Cerebellar nuclear complex (tissue), 1 donor: ENCODE measurements around the gene EFNA4.

Source experiments
- DNase-seq, 2 experiments: peaks; one replicate each; lab custom pipeline; 2025; lab: John Stamatoyannopoulos, UW

EFNA4 gene, protein sequence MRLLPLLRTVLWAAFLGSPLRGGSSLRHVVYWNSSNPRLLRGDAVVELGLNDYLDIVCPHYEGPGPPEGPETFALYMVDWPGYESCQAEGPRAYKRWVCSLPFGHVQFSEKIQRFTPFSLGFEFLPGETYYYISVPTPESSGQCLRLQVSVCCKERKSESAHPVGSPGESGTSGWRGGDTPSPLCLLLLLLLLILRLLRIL

DNA sequence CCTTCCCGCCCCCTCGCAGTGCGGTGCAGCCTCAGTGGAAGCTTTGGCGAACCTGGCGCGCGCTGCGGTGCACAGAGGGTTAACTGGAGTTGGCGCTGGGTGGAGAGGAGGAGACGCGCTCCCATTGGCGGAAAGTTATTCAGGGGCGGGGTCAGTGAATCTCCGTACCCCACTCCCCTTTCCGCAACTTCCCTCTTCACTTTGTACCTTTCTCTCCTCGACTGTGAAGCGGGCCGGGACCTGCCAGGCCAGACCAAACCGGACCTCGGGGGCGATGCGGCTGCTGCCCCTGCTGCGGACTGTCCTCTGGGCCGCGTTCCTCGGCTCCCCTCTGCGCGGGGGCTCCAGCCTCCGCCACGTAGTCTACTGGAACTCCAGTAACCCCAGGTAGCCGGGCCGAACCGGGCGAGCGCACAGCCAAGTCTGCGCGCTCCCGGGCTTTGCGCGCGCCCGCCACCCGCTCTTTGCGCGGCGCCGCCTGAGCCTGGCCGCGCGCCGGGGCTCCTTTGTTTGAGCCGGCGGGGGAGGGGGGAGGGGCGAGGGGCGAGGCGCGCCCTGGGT lies at the start of gene EFNA4:
Gene EFNA4, plus strand, starts transcription at position 191 of the 561 bp plus-strand sequence. Its CDS starts 84 bp downstream, at position 275.
- no peak for DNase-seq

GRCh38 chr1:155014709-155015508 lies 48.6 kb upstream of the EFNA4 start:
- no peak for DNase-seq

- no peak for DNase-seq
Measured at GRCh38 chr1:155015527-155016230, 47.9 kb upstream of the EFNA4 start.

- no peak for DNase-seq
Measured at GRCh38 chr1:155016231-155016831, 47.2 kb upstream of the EFNA4 start.

GRCh38 chr1:155017041-155017945 lies 46.2 kb upstream of the EFNA4 start:
- DNase-seq = peak in 1 of 2 experiments; percentile 41

- DNase-seq = no peak
Measured at GRCh38 chr1:155017946-155018316, 45.6 kb upstream of the EFNA4 start.

GRCh38 chr1:155018617-155019348 lies 44.8 kb upstream of the EFNA4 start:
- DNase-seq = no peak

- no peak for DNase-seq
Measured at GRCh38 chr1:155019377-155020245, 43.9 kb upstream of the EFNA4 start.

DNA sequence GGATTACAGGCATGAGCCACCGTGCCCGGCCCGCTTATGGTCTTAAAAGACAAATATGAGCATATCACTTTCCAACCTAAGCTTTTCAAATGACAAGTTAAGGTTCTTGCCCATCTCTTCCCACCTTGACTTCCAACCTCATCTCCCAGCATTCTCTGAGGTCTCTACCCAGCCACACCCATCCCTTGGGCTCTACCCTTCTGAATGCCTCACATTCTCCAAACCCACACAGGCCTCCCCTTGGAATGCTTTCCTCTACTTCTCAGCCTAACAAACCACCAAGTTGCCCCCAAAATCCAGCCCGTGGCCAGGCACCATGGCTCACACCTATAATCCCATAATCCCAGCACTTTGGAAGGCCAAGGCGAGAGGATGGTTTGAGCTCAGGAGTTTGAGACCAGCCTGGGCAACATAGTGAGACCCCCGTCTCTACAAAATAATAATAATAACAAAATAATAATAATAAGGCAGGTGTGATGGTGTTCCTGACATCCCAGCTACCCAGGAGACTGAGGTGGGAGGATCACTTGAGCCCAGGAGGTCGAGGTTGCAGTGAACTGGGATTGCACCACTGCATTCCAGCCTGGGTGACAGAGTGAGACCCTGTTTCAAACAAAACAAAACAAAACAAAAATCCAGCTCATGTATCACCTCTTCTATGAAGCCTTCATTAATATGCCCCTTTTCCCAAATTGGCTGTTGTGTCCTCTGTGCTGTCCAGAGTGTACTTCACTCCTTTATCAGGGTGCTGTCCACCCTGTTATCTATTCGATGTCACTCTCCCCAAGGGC lies 41.2 kb upstream of the EFNA4 start:
- no peak for DNase-seq

DNA sequence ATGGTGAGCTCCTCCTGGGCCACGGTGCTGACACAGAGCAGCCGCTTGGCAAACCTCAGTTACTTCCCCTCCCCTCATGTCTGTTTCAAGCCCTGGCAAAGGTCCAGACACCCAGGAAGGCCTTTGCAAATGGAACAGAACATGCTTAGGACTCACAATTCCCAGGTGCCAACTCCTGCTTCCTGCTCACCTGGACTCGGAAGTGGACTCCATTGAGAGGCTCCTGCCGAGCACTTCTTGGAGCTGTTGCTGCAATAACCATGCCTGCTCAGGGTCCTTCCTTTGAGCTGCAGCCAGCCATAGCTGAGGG lies 40.7 kb upstream of the EFNA4 start:
- no peak for DNase-seq

GRCh38 chr1:155023627-155024026 lies 39.9 kb upstream of the EFNA4 start:
- no peak for DNase-seq

- no peak for DNase-seq
Measured at GRCh38 chr1:155024315-155024714, 39.2 kb upstream of the EFNA4 start.

DNA sequence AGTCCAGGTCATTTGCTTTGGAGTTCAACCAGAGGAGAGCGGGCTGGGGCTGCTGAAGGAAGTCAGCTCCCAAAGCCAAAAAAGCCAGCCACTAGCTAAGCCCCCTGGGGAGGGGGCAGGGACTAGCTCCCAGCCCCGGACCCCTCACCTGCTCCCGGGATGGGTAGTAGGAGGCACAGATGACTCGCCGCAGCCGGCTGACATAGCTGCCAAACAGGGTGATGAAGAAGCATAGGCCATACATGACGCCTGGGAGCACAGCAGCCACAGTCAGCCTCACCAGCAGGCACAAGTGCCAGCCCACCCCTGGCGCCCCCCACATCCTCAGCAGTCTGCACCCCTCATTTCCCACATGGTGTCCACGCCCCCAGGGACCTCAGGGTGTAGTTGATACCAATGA lies 37.4 kb upstream of the EFNA4 start:
- DNase-seq = no peak

- no peak for DNase-seq
Measured at GRCh38 chr1:155026588-155026987, 37.0 kb upstream of the EFNA4 start.

GRCh38 chr1:155029513-155030242 lies 33.9 kb upstream of the EFNA4 start:
- no peak for DNase-seq

DNA sequence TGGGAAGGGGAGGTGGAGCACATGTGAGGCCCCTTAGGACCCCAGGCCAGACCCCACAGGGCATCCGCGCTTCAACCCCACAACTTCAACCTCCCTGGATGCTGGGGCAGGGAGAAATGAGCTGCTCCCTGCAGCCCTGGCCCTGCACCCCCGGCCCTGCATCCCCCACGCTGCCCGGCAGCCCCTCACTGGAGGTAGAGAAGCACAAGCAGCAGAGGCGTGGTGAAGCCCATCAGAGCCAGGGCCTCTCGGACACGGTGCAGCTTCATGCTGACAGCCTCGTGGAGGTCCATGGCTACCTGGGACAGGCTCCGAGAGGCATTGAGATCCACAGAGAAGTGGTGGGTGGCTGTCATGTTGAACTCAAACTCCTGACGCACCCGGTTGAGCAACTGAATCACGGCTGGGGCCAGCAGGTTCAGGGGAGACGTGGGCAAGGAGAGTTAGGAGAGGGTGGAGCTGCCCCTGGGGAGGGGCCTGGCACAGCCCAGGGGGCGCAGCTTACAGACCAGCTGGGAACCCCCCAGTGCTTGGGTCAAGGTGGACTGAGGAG lies 33.2 kb upstream of the EFNA4 start:
- no peak for DNase-seq

DNA sequence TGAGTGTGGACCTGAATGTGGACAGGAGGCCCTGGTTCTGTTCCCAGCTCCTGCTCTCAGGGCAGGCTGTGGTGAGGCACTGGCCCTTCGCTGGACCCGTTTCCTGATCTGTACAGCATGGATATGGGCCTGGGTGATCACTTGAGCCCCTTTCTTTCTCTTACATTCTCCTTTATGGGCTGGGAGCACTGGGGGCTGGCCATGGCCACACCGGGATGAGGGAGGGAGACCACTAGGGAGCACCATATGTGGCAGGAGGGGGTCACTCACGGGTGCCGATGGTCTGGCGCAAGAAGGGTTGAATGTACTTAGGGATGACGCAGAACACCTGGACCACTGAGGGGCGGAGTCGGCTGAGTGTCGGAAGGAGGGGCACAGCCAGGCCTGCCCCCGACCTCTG lies 32.6 kb upstream of the EFNA4 start:
- DNase-seq = no peak

DNA sequence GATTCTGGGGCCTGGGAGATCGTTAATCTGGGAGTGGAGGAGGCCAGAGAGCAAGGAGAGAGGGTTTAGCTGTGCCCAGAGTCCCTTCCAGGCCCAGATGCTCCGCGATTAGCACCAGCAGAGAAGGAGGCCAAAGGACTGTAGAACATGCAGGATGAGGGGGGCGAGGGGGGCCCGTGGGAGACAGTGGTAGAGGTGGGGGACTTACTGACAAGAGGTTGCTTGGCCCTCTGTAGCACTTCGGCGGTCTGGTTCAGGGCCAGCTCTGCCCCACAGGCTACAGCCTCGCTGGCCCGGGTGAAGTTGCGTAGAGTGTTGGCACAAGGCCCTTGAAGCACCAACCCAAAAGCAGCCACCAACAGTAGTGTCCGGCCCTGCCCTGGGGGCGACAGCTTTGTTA lies 30.7 kb upstream of the EFNA4 start:
- DNase-seq = no peak
